GM19372 (cell line): ENCODE results near the gene PCSK7.

Source experiments
- ATAC-seq: cut with Tn5 transposase; IDR thresholded peaks from one replicate; pipeline ENCODE4 v1.9.1; 2021; ENCODE audit warnings: mild to moderate bottlenecking, low read depth, moderate library complexity; ENCODE audit not compliant: unreplicated experiment

PCSK7 gene

GRCh38 chr11:117199916-117200812, 31.7 kb downstream of the PCSK7 start:
- ATAC-seq: no peak

GRCh38 chr11:117199053-117199915, 32.6 kb downstream of the PCSK7 start, which contains the start of gene TAGLN:
Gene TAGLN, plus strand, starts transcription at chr11:117199370. Its CDS starts 3,644 bp downstream, at chr11:117203014.
- ATAC-seq: no peak

GRCh38 chr11:117198613-117199012, 33.3 kb downstream of the PCSK7 start:
- no peak for ATAC-seq

- ATAC-seq: no peak
Measured at GRCh38 chr11:117197516-117198456, 34.1 kb downstream of the PCSK7 start.

GRCh38 chr11:117197006-117197405, 34.9 kb downstream of the PCSK7 start:
- ATAC-seq: no peak

GRCh38 chr11:117195761-117196160, 36.1 kb downstream of the PCSK7 start:
- ATAC-seq: no peak

- ATAC-seq: no peak
Measured at GRCh38 chr11:117195258-117195657, 36.6 kb downstream of the PCSK7 start.

- no peak for ATAC-seq
Measured at GRCh38 chr11:117194267-117194666, 37.6 kb downstream of the PCSK7 start.

GRCh38 chr11:117193130-117194020, 38.5 kb downstream of the PCSK7 start:
- ATAC-seq: no peak

GRCh38 chr11:117192401-117192875, 39.4 kb downstream of the PCSK7 start:
- no peak for ATAC-seq

- no peak for ATAC-seq
Measured at GRCh38 chr11:117191680-117192400, 40.0 kb downstream of the PCSK7 start.

GRCh38 chr11:117189941-117190544, 41.8 kb downstream of the PCSK7 start:
- ATAC-seq: no peak

GRCh38 chr11:117189191-117189940, 42.5 kb downstream of the PCSK7 start:
- ATAC-seq: no peak

- ATAC-seq: no peak
Measured at GRCh38 chr11:117188620-117189081, 43.2 kb downstream of the PCSK7 start.

GRCh38 chr11:117187799-117188481, 43.9 kb downstream of the PCSK7 start:
- no peak for ATAC-seq

- ATAC-seq: no peak
Measured at GRCh38 chr11:117187428-117187798, 44.5 kb downstream of the PCSK7 start.

- no peak for ATAC-seq
Measured at GRCh38 chr11:117187007-117187406, 44.9 kb downstream of the PCSK7 start.
